Progenitor cell of endocrine pancreas (in vitro differentiated cells): ENCODE data around the gene EZR. TPM values are rescaled to one million over a fixed set of nuclear protein-coding genes. Genes with fewer than 3 reads are reported as not detected.

ENCODE experiments used
- DNase-seq: peaks from one replicate; pipeline ENCODE4 v3.0.0; 2021; ENCODE audit warnings: low spot score; ENCODE audit not compliant: unreplicated experiment
- H3K27ac Mint-ChIP-seq: 2 replicates; pipeline ENCODE4 v1.8.0; 2021; ENCODE audit warnings: mild to moderate bottlenecking, moderate library complexity, mixed read lengths
- H3K27me3 Mint-ChIP-seq: 2 replicates; pipeline ENCODE4 v1.8.0; 2021; ENCODE audit warnings: mixed read lengths
- H3K36me3 Mint-ChIP-seq: 2 replicates; pipeline ENCODE4 v1.8.0; 2022; ENCODE audit warnings: mixed read lengths; ENCODE audit not compliant: insufficient read depth
- H3K4me1 Mint-ChIP-seq: 2 replicates; pipeline ENCODE4 v1.8.0; 2021; ENCODE audit warnings: low read depth, mixed read lengths
- H3K4me3 Mint-ChIP-seq: 2 replicates; pipeline ENCODE4 v1.8.0; 2021; ENCODE audit warnings: low read depth, mild to moderate bottlenecking, moderate library complexity, mixed read lengths
- H3K9me3 Mint-ChIP-seq: 2 replicates; pipeline ENCODE4 v1.8.0; 2021; ENCODE audit warnings: low read depth, mixed read lengths
- CTCF ChIP-seq: fragments of 200-600 bp; sonication (generic); IDR thresholded peaks from one replicate; pipeline ENCODE4 v1.5.0; 2021; ENCODE audit warnings: antibody characterized with exemption, mild to moderate bottlenecking; ENCODE audit not compliant: unreplicated experiment
- total RNA-seq: library from RNA; stranded (reverse); gene quantifications from 2 replicates; pipeline ENCODE4 v1.2.1, GENCODE V29; 2021

The EZR gene
- total RNA-seq, 1 donor from 2014 or later = 258 TPM

- Mint-ChIP-seq H3K4me3 (no peak overlapping the region), H3K36me3 (peaks cover 56% of the 10 kb centered on the region), H3K27me3 (no peaks in the 10 kb centered on the region), H3K9me3 (no peaks in the 10 kb centered on the region), H3K27ac (no peak overlapping the region), H3K4me1 (peaks cover 42% of the 10 kb centered on the region)
- DNase-seq = no peak
- TF ChIP-seq CTCF = no peak
Observed at GRCh38 chr6:158777510-158777909, 41.7 kb downstream of the EZR start.

- no peaks in the 10 kb centered on the region for H3K27me3 Mint-ChIP-seq
- H3K4me3 Mint-ChIP-seq = no peak overlapping the region
- no peaks in the 10 kb centered on the region for H3K9me3 Mint-ChIP-seq
- H3K4me1 Mint-ChIP-seq = peaks cover 35% of the 10 kb centered on the region
- no peak for DNase-seq
- H3K27ac Mint-ChIP-seq = peak overlapping the region; percentile 12
- H3K36me3 Mint-ChIP-seq = peaks cover 56% of the 10 kb centered on the region
- TF ChIP-seq CTCF = no peak
Observed at GRCh38 chr6:158776737-158777136, 42.4 kb downstream of the EZR start.

GRCh38 chr6:158775832-158776231, 43.3 kb downstream of the EZR start:
- Mint-ChIP-seq H3K36me3 (peaks cover 57% of the 10 kb centered on the region), H3K4me3 (no peak overlapping the region), H3K4me1 (peaks cover 26% of the 10 kb centered on the region), H3K27ac (no peak overlapping the region), H3K27me3 (no peaks in the 10 kb centered on the region), H3K9me3 (no peaks in the 10 kb centered on the region)
- no peak for DNase-seq
- TF ChIP-seq CTCF = no peak

GRCh38 chr6:158774717-158775449, 44.3 kb downstream of the EZR start:
- H3K4me1 Mint-ChIP-seq = peaks cover 19% of the 10 kb centered on the region
- no peak for TF ChIP-seq CTCF
- DNase-seq = no peak
- peaks cover 62% of the 10 kb centered on the region for H3K36me3 Mint-ChIP-seq
- H3K27ac Mint-ChIP-seq = peak overlapping the region; percentile 82
- no peak overlapping the region for H3K4me3 Mint-ChIP-seq
- no peaks in the 10 kb centered on the region for H3K9me3 Mint-ChIP-seq
- H3K27me3 Mint-ChIP-seq = no peaks in the 10 kb centered on the region

- Mint-ChIP-seq H3K36me3 (peaks cover 65% of the 10 kb centered on the region), H3K27me3 (no peaks in the 10 kb centered on the region), H3K27ac (peak overlapping the region; percentile 82), H3K4me1 (peaks cover 15% of the 10 kb centered on the region), H3K9me3 (no peaks in the 10 kb centered on the region), H3K4me3 (no peak overlapping the region)
- TF ChIP-seq CTCF = no peak
- DNase-seq = no peak
Observed at GRCh38 chr6:158773581-158774449, 45.4 kb downstream of the EZR start.
